Endometrium (tissue), 2 donors: ENCODE measurements around the gene AKAP6.
"Not testable (repeated sequence)": the region's sequence is repeated elsewhere in the genome, so short reads cannot be mapped to it uniquely, and the experiment has no call there.

Experiments used
- FAIRE-seq: peaks from 2 replicates; lab custom pipeline; 2012; peaks lifted over from hg19 to GRCh38; lab: Jason Lieb, UNC
- donor health status: control.
- donor health status: control.

Gene AKAP6

GRCh38 chr14:32757568-32757967 lies 428.5 kb downstream of the AKAP6 start:
- FAIRE-seq = no peak

DNA sequence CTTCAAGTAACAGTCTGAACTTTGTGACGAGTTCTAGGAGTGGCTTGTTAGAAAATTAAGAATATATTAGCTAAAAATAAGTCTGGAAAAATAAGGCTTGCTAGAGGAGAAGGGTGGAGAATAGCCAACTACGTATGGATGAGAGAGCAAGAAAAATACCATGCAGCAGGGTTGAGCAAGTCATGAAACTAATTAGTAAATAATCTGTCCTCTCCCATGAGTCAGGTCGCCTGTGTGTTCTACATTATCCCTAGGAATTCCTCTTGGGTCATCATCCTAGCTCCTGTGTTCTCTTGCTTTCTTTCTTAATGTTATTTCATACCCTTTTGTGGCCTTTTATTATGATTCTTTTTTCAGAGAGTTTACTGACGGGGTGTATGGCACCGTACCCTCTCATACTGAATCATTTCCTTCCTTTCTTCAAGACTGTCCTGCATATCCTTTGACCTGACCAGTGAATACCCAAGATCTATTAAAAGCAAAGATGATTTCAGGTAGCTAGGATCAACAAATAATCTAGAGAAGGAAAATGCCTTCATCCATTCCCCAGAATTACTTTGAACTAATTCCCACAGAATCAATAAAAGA lies 432.4 kb downstream of the AKAP6 start:
- FAIRE-seq = no peak

- no peak for FAIRE-seq
Observed at GRCh38 chr14:32762886-32763285, 433.8 kb downstream of the AKAP6 start.

DNA sequence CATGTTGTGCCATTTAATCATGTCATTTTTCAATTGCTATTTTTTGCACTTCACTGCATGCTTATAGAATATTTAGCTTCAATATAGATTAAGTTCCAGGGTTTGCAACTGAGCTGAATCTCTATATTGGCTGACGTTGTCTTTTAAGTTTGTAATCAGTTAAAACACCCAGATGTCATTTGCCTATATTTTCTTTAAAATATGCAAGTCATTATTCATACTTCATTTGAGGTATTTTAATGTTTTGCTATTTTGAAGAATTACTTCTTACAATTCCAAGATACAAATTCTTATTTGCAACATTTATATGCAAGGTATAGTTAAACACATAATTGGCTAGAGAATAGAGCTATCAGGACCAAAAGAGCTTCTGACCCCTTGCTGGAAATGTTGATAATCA lies 434.6 kb downstream of the AKAP6 start:
- no peak for FAIRE-seq

DNA sequence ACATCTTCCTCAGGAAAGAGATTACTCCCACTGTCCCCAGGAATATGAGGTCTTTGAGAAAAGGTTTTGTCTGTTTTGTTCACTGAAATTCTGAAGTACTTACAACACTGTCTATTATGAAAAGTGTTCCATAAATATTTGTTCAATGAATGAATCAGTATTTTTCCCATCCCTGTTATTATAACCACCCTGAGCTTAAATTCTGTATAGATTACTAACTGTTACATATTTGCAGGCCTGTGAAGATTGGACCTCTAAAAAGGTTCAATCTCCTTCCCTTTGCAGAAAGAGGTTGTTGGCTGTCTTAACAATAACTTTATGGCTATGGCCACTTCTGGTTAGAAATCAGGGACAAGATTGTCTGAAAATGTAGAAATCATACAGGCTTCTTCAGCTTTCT lies 435.0 kb downstream of the AKAP6 start:
- FAIRE-seq = no peak

DNA sequence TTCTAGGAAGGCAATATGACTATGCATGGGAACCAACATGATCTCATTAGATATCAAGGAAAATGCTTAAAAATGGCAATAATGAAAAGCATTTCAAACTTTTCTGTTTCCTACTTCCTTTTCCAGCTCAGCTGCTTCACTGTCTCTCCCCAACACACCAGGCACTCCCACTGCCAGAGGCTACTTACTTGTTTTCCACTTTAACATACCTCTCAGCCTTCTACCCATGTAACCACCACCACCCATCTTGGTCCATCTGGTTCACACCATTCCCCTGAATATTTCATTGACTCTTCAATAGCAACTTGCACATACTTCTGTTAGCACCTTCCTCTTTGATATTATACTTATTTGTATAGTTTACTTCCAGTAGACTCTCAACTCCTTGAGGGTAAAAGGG lies 441.3 kb downstream of the AKAP6 start:
- no peak for FAIRE-seq

DNA sequence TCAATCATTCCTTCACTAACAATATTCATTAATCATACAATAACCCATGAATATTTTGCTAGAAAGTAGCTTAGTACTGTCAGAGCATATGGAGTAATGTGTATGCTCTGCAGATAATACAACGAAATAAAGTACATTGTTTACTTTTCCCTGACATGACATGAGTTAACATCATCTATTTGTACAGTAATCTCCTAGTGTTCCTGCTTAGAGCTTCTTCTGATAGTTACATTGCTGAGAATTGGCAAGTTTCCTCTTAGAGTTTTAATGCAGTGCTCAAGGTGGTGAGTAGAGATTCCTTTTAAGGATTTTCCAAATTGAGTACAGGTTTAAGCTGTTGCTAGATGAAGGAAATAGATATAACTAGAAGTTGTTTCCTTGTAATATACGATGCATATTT lies 445.1 kb downstream of the AKAP6 start:
- FAIRE-seq = no peak

- FAIRE-seq = no peak
Observed at GRCh38 chr14:32779840-32780239, 450.7 kb downstream of the AKAP6 start.

GRCh38 chr14:32784405-32784804 lies 455.3 kb downstream of the AKAP6 start:
- FAIRE-seq = no peak

GRCh38 chr14:32785585-32785984 lies 456.5 kb downstream of the AKAP6 start:
- no peak for FAIRE-seq

DNA sequence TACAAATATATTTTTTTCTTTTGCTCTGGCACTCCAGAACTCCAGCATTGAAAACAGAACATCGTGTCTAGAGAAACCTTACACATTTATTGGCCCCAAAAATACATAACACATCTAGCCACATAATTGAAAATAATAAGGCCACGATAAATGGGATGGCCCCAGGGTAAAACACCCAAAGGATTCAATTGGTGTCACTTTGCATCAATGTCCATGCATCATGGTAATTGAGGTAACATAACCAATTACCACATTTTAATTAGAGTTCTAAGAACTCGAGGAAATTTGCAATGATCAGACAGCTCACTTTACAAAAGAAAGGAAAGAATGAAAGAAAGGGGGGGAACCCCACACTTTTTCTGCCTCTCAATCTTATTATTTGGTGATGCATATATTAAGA lies 457.8 kb downstream of the AKAP6 start:
- no peak for FAIRE-seq

- not testable (repeated sequence) for FAIRE-seq
Observed at GRCh38 chr14:32793033-32793432, 463.9 kb downstream of the AKAP6 start.

- FAIRE-seq = no peak
Observed at GRCh38 chr14:32800320-32800719, 471.2 kb downstream of the AKAP6 start.

DNA sequence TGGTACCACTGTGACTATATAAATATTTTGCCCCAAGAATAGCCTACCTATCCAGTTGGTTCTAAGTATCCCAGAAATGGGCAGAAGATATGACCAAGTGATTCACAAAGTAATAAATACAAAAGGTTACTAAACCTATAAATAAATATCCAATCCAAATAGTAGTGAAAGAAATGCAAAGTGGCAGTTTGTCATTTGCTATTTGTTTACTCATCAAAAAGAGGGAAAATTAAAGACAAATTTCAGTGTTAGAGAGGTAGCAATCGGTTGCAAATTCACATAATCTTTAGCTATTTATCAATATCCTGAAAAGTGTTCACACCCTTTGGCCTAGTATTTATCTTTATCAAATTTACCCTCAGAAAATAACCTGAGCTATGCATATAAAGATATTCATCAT lies 473.2 kb downstream of the AKAP6 start:
- FAIRE-seq = no peak

DNA sequence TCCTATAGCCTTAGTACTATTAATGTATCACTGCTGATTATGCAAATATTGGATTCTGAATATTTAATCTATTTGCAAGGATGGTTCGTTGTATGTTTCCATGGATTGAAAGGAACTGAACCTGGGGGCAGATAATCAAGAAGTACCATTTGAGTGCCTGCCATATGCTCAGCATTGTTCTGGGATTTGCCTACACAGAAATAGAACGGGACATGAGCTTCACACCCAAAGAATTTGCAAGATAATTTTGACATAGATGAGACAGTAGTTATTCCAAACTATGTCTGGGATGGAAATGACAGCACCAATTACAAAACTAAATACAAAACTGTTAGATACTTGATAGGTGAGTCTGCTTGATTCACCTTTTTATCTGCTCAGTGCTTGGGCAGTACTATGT lies 476.9 kb downstream of the AKAP6 start:
- no peak for FAIRE-seq

- FAIRE-seq = peak; percentile 46
Observed at GRCh38 chr14:32808644-32809043, 479.5 kb downstream of the AKAP6 start.

DNA sequence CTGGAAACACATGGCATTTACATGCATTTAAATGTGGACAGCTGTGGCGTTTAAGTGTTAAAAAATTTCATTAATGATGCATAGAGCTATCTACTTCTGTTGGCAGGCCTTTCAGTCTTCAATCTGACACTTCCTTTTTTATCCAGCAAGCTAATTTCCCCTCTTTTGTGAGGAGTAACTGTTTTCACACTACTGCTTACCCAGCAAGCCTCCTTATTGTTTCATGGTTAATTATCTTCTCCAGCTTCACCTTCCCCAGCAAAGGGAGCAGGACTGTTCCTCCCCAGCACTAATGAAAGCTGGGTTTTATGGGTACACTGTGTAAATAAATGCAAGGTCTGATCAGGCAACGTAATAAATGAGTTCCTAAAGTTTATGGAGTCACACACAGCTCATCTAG lies 480.2 kb downstream of the AKAP6 start:
- FAIRE-seq = no peak

DNA sequence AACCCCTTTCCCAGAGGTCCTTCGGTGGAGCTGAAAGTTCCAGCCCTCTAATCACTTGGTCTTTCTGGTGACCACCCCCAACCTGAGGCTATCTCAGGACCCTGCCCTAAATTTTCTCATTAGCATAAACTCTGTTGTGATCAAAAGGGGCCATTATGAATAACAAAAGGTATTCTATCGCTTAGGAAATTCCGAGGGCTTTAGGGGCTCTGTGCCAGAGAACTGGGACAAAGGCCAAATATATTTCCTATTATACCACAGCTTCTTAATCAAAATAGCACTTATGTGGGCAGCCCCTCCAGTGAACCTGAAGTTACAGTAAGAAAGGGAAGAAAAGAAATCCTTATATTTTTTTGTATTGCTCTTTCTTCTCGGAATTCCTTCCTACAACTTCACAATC lies 484.3 kb downstream of the AKAP6 start:
- FAIRE-seq = no peak

- no peak for FAIRE-seq
Observed at GRCh38 chr14:32814721-32815120, 485.6 kb downstream of the AKAP6 start.

DNA sequence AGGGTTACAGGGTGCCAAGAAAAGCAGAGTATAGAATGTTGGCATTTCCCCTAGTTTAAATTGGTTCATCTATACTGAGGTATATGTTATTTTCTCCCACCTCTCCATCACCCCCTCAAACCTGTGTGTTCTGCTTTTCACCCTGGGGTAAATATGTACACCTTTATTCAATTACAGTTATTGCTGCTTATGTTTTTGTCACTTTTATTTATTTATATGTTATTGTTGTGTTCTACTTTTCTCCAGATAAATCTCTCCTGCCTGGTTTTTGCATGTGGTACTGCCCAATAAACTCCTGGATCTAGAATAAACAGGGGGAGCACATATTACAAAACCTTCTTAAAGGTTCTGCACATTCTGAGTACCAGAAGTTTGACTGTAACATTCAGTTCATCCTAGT lies 487.5 kb downstream of the AKAP6 start:
- no peak for FAIRE-seq

GRCh38 chr14:32817780-32818179 lies 488.7 kb downstream of the AKAP6 start:
- FAIRE-seq = no peak

- FAIRE-seq = no peak
Observed at GRCh38 chr14:32818581-32818980, 489.5 kb downstream of the AKAP6 start.

GRCh38 chr14:32820181-32820580 lies 491.1 kb downstream of the AKAP6 start:
- FAIRE-seq = no peak

DNA sequence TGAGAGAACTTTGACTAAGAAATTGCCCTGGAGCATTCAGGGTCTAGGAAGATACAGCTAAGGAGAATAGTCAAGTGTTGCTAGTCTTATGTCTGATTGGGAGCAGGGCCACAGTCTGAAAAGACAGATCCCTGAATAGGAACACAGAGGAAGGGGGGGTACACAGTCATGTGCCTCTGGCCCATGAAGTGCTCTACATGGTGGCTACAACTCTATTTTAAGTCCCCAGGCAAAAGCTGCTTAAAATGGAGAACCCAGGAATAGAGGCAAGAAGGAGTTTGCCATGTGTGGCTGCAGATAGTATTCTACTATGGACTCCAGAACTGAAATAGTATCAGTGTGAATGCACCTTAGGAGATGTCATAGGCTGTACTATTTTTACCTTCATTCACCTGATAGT lies 491.6 kb downstream of the AKAP6 start:
- no peak for FAIRE-seq
